K562 (cell line): ENCODE data around the gene C22orf39. TPM values are rescaled to one million over a fixed set of nuclear protein-coding genes. Genes with fewer than 3 reads are reported as not detected.

ENCODE experiments used
- ATAC-seq: fragments of 200-7000 bp; cut with Tn5 transposase; 3 replicates; pipeline ENCODE4 v1.9.1; 2020; ENCODE audit warnings: moderate library complexity
- BruUV-seq: library from RNA; stranded (reverse); fragments of 400-500 nt; replicated peaks from 2 replicates; lab custom pipeline; 2021; lab: Mats Ljungman, UMichigan
- CTCF ChIA-PET: fragments of 300-600 bp; formaldehyde crosslinking; extraction: SDS; loops from one replicate; lab custom pipeline; 2021; ENCODE audit warnings: low intra/inter-chr PET ratio; lab: Yijun Ruan, JAX
- POLR2A ChIA-PET: fragments of 300-600, 350-650 bp; sonication (Branson Sonifier 250); formaldehyde crosslinking; extraction: SDS; loops from one replicate; lab custom pipeline; 2021; ENCODE audit warnings: antibody characterized with exemption, inconsistent platforms; lab: Yijun Ruan, JAX
- DNase-seq, 4 experiments: peaks; one replicate each; pipeline versions ENCODE4 v3.0.0 to v3.0.0-alpha.2; 2011 to 2018; ENCODE audit warnings: low spot score in 3 of 4, mixed read lengths in 3 of 4; ENCODE audit errors: extremely low read depth in 1 of 4
- FAIRE-seq: peaks from 2 replicates; lab custom pipeline; 2011; peaks lifted over from hg19 to GRCh38; lab: Jason Lieb, UNC
- H2AFZ ChIP-seq: 2 replicates; pipeline ENCODE4 v1.6.0; 2011; ENCODE audit warnings: low read depth, low read length, control low read depth, inconsistent platforms
- H3K27ac ChIP-seq: fragments of 200-600 bp; 3 replicates; pipeline ENCODE4 v1.8.0; 2011; ENCODE audit warnings: low read depth, mild to moderate bottlenecking, control low read depth, inconsistent platforms, low read length, moderate library complexity, mixed read lengths; ENCODE audit errors: extremely low read depth
- H3K27me3 ChIP-seq, 2 experiments: fragments of 300-600 bp in 1 of 2; 2 replicates in 1 of 2; 3 replicates in 1 of 2; pipeline versions ENCODE4 v1.6.0 to v1.8.0; 2011; ENCODE audit warnings: inconsistent platforms in 2 of 2, low read length in 2 of 2, mild to moderate bottlenecking in 1 of 2, mixed read lengths in 1 of 2, moderate library complexity in 1 of 2; ENCODE audit not compliant: control insufficient read depth in 2 of 2, insufficient read depth in 2 of 2
- H3K36me3 ChIP-seq: fragments of 300-600 bp; 3 replicates; pipeline ENCODE4 v1.8.0; 2011; ENCODE audit warnings: mild to moderate bottlenecking, low read length, inconsistent platforms; ENCODE audit not compliant: control insufficient read depth, insufficient read depth
- H3K4me1 ChIP-seq, 2 experiments: fragments of 200-600 bp in 1 of 2; replicated peaks in 1 of 2; 2 replicates in 1 of 2; 3 replicates in 1 of 2; pipeline versions ENCODE4 v1.5.1 to v1.8.0; 2011; ENCODE audit warnings: inconsistent platforms in 2 of 2, low read length in 2 of 2, mild to moderate bottlenecking in 1 of 2, mixed read lengths in 1 of 2, moderate library complexity in 1 of 2; ENCODE audit not compliant: control insufficient read depth in 2 of 2, insufficient read depth in 2 of 2
- H3K4me2 ChIP-seq: 2 replicates; pipeline ENCODE4 v1.6.1; 2011; ENCODE audit warnings: low read length, control low read depth, inconsistent platforms, mixed read lengths; ENCODE audit not compliant: insufficient read depth
- H3K4me3 ChIP-seq: fragments of 200-600 bp; sonication (generic), shearing (Covaris generic); 2 replicates; pipeline ENCODE4 v1.5.1; 2016; ENCODE audit warnings: control low read depth, inconsistent platforms
- H3K79me2 ChIP-seq: fragments of 200-600 bp; 3 replicates; pipeline ENCODE4 v1.8.0; 2011; ENCODE audit warnings: low read length, inconsistent platforms; ENCODE audit not compliant: control insufficient read depth, insufficient read depth
- H3K9ac ChIP-seq, 2 experiments: 2 replicates each; pipeline versions ENCODE4 v1.6.0 to v1.6.1; 2011; ENCODE audit warnings: low read depth in 2 of 2, low read length in 2 of 2, control low read depth in 1 of 2, inconsistent platforms in 1 of 2, mild to moderate bottlenecking in 1 of 2, mixed read lengths in 1 of 2; ENCODE audit not compliant: insufficient read depth in 1 of 2
- H3K9me1 ChIP-seq: one replicate; pipeline ENCODE4 v1.6.0; 2011; ENCODE audit warnings: inconsistent platforms, mild to moderate bottlenecking, low read length, moderate library complexity; ENCODE audit not compliant: control insufficient read depth, insufficient read depth
- H3K9me3 ChIP-seq: replicated peaks from 2 replicates; pipeline ENCODE4 v1.5.1; 2011; ENCODE audit warnings: low read depth, low read length, inconsistent platforms; ENCODE audit not compliant: control insufficient read depth, insufficient read depth
- H4K20me1 ChIP-seq: replicated peaks from 2 replicates; pipeline ENCODE4 v1.6.1; 2011; ENCODE audit warnings: low read length, inconsistent platforms, mixed read lengths; ENCODE audit not compliant: control insufficient read depth, insufficient read depth
- CHCHD3 ChIP-seq: fragments of 250-450 bp; sonication (Bioruptor Pico); IDR thresholded peaks from 2 replicates; pipeline ENCODE4 v2.1.2; 2022; ENCODE audit warnings: mild to moderate bottlenecking
- CHD4 ChIP-seq: fragments of 200-600 bp; sonication (generic); IDR thresholded peaks from 3 replicates; pipeline ENCODE4 v1.6.1; 2012; ENCODE audit warnings: low read depth, mild to moderate bottlenecking, mixed read lengths, low read length, inconsistent platforms; ENCODE audit not compliant: insufficient read depth, insufficient replicate concordance, poor library complexity, severe bottlenecking
- DIDO1 ChIP-seq: fragments of 450-650 bp; IDR thresholded peaks from 2 replicates; pipeline ENCODE4 v1.6.1; 2016; ENCODE audit warnings: low read depth, missing biosample characterization, missing genetic modification characterization
- NFIX ChIP-seq: fragments of 250-450 bp; sonication (Bioruptor Pico); IDR thresholded peaks from 2 replicates; pipeline ENCODE4 v1.4.0; 2020; ENCODE audit warnings: low read depth, mild to moderate bottlenecking, moderate library complexity
- NR4A1 ChIP-seq, 2 experiments: fragments of 250-450 bp in 1 of 2; fragments of 450-650 bp in 1 of 2; sonication (Bioruptor Pico) in 1 of 2; IDR thresholded peaks; 2 replicates each; pipeline versions ENCODE4 v1.4.0 to v1.6.1; 2016 to 2020; ENCODE audit warnings: mild to moderate bottlenecking in 2 of 2, missing compliant biosample characterization in 1 of 2, missing genetic modification characterization in 1 of 2, moderate library complexity in 1 of 2
- NUFIP1 ChIP-seq: fragments of 450-650 bp; IDR thresholded peaks from 2 replicates; pipeline ENCODE4 v1.6.1; 2018; ENCODE audit not compliant: partially characterized antibody
- POLR2A ChIP-seq: fragments of 450-650 bp; conservative IDR thresholded peaks from 2 replicates; pipeline ENCODE4 v1.6.1; 2016
- POLR2AphosphoS2 ChIP-seq: IDR thresholded peaks from 2 replicates; pipeline ENCODE4 v1.6.1; 2012; ENCODE audit warnings: low read length, improper control_type of control experiment
- POLR2AphosphoS5 ChIP-seq: IDR thresholded peaks from 2 replicates; pipeline ENCODE4 v1.6.1; 2011; ENCODE audit warnings: mild to moderate bottlenecking, low read depth, low read length, moderate library complexity; ENCODE audit not compliant: control insufficient read depth, insufficient read depth
- POLR2B ChIP-seq: fragments of 450-650 bp; IDR thresholded peaks from 2 replicates; pipeline ENCODE4 v1.6.1; 2018; ENCODE audit warnings: low read depth; ENCODE audit not compliant: partially characterized antibody
- PTBP1 ChIP-seq: fragments of 200-400 bp; formaldehyde crosslinking; IDR thresholded peaks from 2 replicates; pipeline ENCODE4 v1.6.1; 2017; ENCODE audit warnings: low read depth, low read length
- SMARCA5 ChIP-seq: fragments of 450-650 bp; IDR thresholded peaks from 2 replicates; pipeline ENCODE4 v1.6.1; 2016
- SNAPC5 ChIP-seq: fragments of 250-450 bp; sonication (Bioruptor Pico); IDR thresholded peaks from 2 replicates; pipeline ENCODE4 v1.8.0; 2021; ENCODE audit warnings: moderate library complexity, mild to moderate bottlenecking, inconsistent platforms
- SUPT5H ChIP-seq: fragments of 450-650 bp; IDR thresholded peaks from 2 replicates; pipeline ENCODE4 v1.6.1; 2016
- TAF15 ChIP-seq: fragments of 200-400 bp; formaldehyde crosslinking; IDR thresholded peaks from 2 replicates; pipeline ENCODE4 v1.6.1; 2017; ENCODE audit warnings: mild to moderate bottlenecking, low read depth, low read length, moderate library complexity
- ZKSCAN1 ChIP-seq: fragments of 150-350 bp; IDR thresholded peaks from 2 replicates; pipeline ENCODE4 v1.6.1; 2016; ENCODE audit warnings: low read depth, low read length
- ZNF184 ChIP-seq: sonication (generic); formaldehyde crosslinking; IDR thresholded peaks from 2 replicates; pipeline ENCODE4 v1.5.0; 2020; ENCODE audit warnings: missing genetic modification reagents
- ZNF23 ChIP-seq: fragments of 250-450 bp; sonication (Bioruptor Pico); IDR thresholded peaks from 2 replicates; pipeline ENCODE4 v1.4.0; 2020; ENCODE audit warnings: mild to moderate bottlenecking
- ZNF239 ChIP-seq: fragments of 250-450 bp; sonication (Bioruptor Pico); IDR thresholded peaks from 2 replicates; pipeline ENCODE4 v1.4.0; 2020; ENCODE audit warnings: mild to moderate bottlenecking
- ZNF277 ChIP-seq: fragments of 250-450 bp; sonication (Bioruptor Pico); IDR thresholded peaks from 2 replicates; pipeline ENCODE4 v1.8.0; 2022; ENCODE audit warnings: inconsistent platforms, mild to moderate bottlenecking, moderate library complexity, borderline replicate concordance
- WGBS: fragments of 100-300 bp; shearing (Covaris generic); methylation state at CpG from one replicate; pipeline ENCODE4 v1.1.6; 2016; ENCODE audit warnings: low coverage, mixed read lengths; ENCODE audit not compliant: insufficient coverage; ENCODE audit errors: missing lambda C conversion rate; 5-methylcytosine and 5-hydroxymethylcytosine counted together
- in situ Hi-C: fragments of 300-500 bp; cut with MboI; formaldehyde crosslinking; loops from 4 replicates; pipeline ENCODE4 v1.15.0; 2018; ENCODE audit warnings: inconsistent platforms, mixed read lengths
- intact Hi-C: fragments of 100-400 bp; cut with micrococcal nuclease; formaldehyde crosslinking; loops from 2 replicates; pipeline ENCODE4 v1.14.2; 2022
- polyA plus RNA-seq, 8 experiments: library from polyadenylated mRNA; depleted of rRNA in 4 of 8; stranded (reverse) in 5 of 8; unstranded in 3 of 8; fragments of >200 nt; fragmentation: Nextera tagmentation in 2 of 8; fragmentation: Illumina TruSeq in 1 of 8; extraction: Ambion mirVana in 2 of 8; extraction: Trizol in 1 of 8; gene quantifications; 2 replicates each; pipeline versions ENCODE4 v1.2.1 to v1.2.3, GENCODE V29; 2011 to 2014; ENCODE audit warnings: inconsistent platforms in 1 of 8, missing spikeins in 1 of 8
- total RNA-seq, 7 experiments: library from RNA; depleted of rRNA in 6 of 7; stranded (reverse); fragments of >200 nt in 6 of 7; fragmentation: Illumina TruSeq in 2 of 7; extraction: Trizol in 2 of 7; gene quantifications; 2 replicates each; pipeline versions ENCODE4 v1.2.1 to v1.2.3, GENCODE V29; 2011 to 2021; ENCODE audit warnings: low replicate concordance in 1 of 7

Gene C22orf39
- total and polyA plus RNA-seq, 9 of the 15 experiments (the other 6 are each of a cell fraction or from before 2014, with no cell fraction given), result 20.4 to 139 (median 66.8) TPM

GRCh38 chr22:19443544-19444211 lies 3.8 kb downstream of the C22orf39 start:
- no peak for FAIRE-seq
- in situ Hi-C loops, result no loop called here
- TF ChIP-seq ZNF239 (CRISPR knock-in tag) (no peak), POLR2B (no peak), ZNF184 (CRISPR knock-in tag) (0 out of 2 replicates have a peak, but pooled peaks have one; percentile 58), TAF15 (0 out of 2 replicates have a peak, but pooled peaks have one; percentile 44), POLR2AphosphoS2 (peak; percentile 42; the same call in 1 of the 2 replicates), ZNF23 (CRISPR knock-in tag) (no peak), SNAPC5 (no peak), PTBP1 (no peak), SMARCA5 (no peak), CHCHD3 (CRISPR knock-in tag) (no peak), NFIX (CRISPR knock-in tag) (no peak), CHD4 (no peak), POLR2AphosphoS5 (0 out of 2 replicates have a peak, but pooled peaks have one; percentile 30), POLR2A (peak; percentile 38), ZNF277 (CRISPR knock-in tag) (peak; percentile 45; the same call in 1 of the 2 replicates), DIDO1 (no peak), NUFIP1 (no peak), SUPT5H (0 out of 2 replicates have a peak, but pooled peaks have one; percentile 29), ZKSCAN1 (no peak), NR4A1 (CRISPR knock-in tag; IDR thresholded peaks at IDR 0.05) (0 out of 2 replicates have a peak, but pooled peaks have one; percentile 65), NR4A1 (tag; IDR thresholded peaks at IDR 0.05) (no peak)

More at GRCh38 chr22:19443544-19444211, 3.8 kb downstream of the C22orf39 start:
- Histone ChIP-seq H3K27ac (no peak overlapping the region), H3K9me1 (peaks cover 4% of the 10 kb centered on the region), H3K27me3 (no peaks in the 10 kb centered on the region), H3K4me1 (peaks cover 25 to 35% of the 10 kb centered on the region in 2 experiments), H3K36me3 (peaks cover 74% of the 10 kb centered on the region), H3K4me3 (no peak overlapping the region), H3K79me2 (peaks cover 80% of the 10 kb centered on the region), H2AFZ (no peak overlapping the region), H3K9me3 (no peaks in the 10 kb centered on the region), H4K20me1 (peaks cover 31% of the 10 kb centered on the region), H3K4me2 (no peak overlapping the region), H3K9ac (peak overlapping the region in 1 of 2 experiments; percentile 57; a peak in 2 of 4 replicates)
- intact Hi-C loops, result loop anchor here (10.0 kb wide), 1 partner anchor 181 kb away; no protein-coding TSS in a partner anchor
- DNase-seq (no peak), ATAC-seq (no peak)
- 80% methylated on average over 7 of the region's 7 CpGs for WGBS
- BruUV-seq, result no TSS peak
- ChIA-PET CTCF (no interaction called here), POLR2A (interaction anchor here (0.5 to 11.7 kb wide), 16 partner anchors 9 to 264 kb away, joined by 3 to 284 read pairs (median 8); partner anchors contain the start of genes CDC45, HIRA, MRPL40 and SLC25A1)
